Activated CD4-positive, CD25-positive, alpha-beta regulatory T cell treated with anti-CD3 and anti-CD28 coated beads, Interleukin-2, amount 50 U/mL, for 24 hours (primary cell): ENCODE measurements around the gene MYCBP.
"Not testable (repeated sequence)": the region's sequence is repeated elsewhere in the genome, so short reads cannot be mapped to it uniquely, and the experiment has no call there.

ENCODE experiments used
- ATAC-seq, 2 donors: fragments of 150-1000 bp; cut with Tn5 transposase; one replicate each; pipeline ENCODE4 v1.10.0; 2021; ENCODE audit warnings: mild to moderate bottlenecking in 1 of 2, moderate library complexity in 1 of 2

MYCBP gene

GRCh38 chr1:38865112-38865715 is 7.9 kb downstream of the MYCBP start:
- peak in 1 of 2 donors; percentile 65 for ATAC-seq

DNA sequence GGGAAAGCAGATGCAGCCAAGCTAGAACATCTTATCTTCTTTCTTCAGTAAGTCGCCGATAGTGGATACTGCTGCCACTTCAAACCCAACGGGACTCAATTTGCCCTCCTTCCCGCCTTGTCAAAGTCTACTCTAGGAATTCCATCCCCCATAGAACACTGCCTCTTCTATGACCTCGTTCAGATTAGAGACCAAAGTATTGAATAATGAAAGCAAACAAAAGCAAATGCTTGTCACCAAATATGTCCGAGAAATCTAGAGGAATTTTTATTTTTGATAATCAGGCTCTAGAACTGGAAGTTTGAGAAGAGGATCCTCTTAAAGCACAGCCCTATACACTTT is 12.7 kb downstream of the MYCBP start:
- ATAC-seq, result no peak

DNA sequence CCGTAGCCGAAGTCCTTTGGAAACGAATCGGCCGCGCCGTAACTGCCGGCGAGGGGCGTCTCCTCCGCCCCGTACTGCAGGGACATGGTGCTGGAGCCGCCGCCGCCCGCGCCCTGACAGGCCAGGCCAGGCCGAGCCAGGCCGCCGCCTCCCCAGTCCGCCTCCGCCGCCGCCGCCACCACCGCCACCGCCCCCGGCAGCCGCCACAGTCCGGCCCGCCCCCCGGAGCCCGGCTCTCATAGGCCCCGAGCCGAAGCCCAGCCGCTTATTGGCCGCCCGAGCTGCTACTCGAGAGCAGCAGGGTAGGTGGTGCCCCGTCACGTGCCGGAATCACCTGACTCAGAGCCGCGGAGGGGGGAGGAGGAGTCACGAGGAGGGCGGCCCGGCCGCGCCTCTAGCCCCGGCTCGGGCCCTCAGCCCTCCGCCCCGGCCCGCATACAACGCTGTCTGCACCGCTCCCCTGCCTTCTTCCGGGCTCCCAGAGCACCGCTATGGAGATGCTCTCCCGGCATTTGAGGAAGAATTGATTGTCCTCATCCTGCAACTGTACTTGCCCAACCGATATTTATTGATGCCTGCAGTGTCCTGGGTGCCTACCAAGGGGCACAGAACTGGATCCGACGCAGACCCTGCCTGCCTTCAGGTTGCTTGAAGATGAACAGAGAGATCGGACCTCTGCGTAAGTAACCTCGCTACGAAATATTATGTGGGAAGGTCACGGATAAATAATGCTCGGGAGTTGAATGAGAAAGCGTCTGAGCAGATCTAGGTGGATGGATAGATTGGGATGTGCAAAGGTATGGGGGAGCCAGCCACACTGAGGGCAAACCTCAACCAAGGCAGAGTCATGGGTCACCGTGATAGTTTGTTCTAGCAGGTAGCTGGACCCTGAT is 13.3 kb downstream of the MYCBP start, which contains the start of gene RRAGC:
TSS of gene RRAGC (minus strand) at position 212 of the 893 bp plus-strand sequence. CDS start at position 86, 126 bp downstream.
- peak; percentile 98 to 99 for ATAC-seq

DNA sequence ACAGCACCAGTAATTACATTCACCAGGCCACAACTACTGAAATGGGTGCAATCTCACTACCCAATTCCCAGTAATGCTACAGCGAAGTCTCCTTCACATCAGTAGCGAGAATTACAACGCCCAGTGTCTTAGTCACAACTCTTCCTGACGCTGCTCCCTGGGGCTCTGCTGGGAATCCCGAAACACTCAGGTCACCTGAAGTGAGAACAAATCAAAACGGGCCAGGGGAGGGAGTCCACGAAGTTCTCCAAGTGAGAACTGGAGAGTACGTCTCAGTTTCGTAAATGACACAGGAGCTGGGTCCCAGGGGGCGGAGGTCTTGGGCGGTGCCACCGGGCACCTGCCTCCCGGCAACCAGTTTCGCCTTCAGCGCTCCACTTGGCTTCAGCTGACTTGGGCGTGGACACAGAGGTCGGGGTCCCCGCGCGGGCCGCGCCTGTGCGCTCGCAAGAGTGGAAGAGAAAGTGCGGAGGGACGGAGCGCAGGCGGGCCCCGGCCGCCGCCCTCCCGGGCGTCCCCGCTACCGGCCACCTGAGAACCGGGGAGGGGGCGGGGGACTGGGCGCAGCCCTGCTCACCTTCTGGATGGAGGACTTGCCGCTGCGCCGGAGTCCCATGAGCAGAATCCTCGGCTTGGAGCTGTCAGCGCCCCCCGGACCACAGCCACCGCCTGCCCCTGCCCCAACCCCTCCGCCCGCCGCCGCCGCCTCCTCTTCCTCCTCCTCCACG is 14.2 kb downstream of the MYCBP start:
- peak; percentile 8 to 15 for ATAC-seq

- peak; percentile 88 to 92 for ATAC-seq
Observed at GRCh38 chr1:38852780-38853179, 20.4 kb downstream of the MYCBP start.

DNA sequence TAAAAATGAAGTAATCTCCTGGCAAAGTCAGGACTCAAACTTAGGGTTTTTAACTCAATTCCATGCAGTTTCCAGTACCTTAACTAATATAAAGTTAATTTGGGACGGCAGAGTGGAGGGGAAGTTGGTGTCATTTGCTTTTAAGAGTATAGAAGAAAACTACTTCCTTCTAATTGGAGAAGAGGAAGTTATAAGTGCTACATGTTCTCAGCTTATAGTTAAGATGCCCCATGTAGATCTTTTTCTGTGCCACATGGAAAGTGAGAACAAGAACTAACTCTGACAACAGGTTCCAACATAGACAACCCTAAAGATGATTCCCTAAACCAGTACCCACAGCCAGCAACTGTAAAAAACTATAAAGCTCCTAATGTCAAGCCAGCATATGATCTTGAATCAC is 25.1 kb downstream of the MYCBP start:
- no peak for ATAC-seq

DNA sequence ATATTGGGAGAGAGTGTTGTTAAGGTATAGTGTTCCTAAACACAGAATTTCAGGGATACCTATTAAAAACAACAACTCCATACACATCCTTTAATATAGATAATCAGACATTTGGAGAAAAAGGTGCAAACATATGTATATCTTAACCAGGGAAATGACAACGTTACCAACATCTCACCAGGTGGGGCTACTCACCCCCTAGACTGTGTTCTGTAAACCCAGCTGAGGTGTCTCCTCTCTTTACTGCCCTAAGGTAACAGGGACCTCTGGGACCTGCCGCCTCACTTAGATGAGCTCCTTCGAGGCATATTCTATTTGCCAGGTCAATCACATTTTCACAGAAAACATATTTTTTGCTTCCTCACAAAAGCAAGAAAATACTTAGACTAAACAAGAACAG is 26.9 kb downstream of the MYCBP start:
- no peak for ATAC-seq

DNA sequence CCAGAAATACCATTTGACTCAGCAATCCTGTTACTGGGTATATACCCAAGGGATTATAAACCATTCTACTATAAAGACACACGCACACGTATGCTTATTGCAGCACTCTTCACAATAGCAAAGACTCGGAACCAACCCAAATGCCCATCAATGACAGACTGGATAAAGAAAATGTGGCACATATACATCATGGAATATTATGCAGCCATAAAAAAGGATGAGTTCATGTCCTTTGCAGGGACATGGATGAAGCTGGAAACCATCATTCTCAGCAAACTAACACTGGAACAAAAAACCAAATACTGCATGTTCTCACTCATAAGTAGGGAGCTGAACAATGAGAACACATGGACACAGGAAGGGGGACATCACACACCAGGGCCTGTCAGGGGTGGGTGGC is 28.1 kb downstream of the MYCBP start:
- ATAC-seq, result not testable (repeated sequence)

- no peak for ATAC-seq
Observed at GRCh38 chr1:38840281-38840680, 32.9 kb downstream of the MYCBP start.

DNA sequence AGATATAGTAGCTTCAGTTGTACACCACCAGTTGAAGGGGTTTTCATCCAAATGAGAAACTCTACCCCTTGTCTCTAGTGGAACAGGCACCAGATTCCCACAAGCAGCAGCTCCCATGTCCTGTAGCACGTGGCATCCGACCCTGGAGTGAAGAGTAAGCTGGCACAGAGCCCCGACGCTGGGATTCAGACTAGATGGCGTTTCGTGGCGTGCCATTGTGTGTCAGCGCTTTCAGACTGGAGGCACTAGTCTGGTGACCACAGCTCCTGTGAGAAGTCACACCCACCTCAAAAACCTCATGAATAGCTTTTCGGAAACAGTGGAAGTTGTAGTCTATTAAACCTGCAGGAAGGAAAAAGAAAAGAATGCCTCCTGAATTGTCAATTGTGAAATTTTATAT is 33.8 kb downstream of the MYCBP start:
- no peak for ATAC-seq

DNA sequence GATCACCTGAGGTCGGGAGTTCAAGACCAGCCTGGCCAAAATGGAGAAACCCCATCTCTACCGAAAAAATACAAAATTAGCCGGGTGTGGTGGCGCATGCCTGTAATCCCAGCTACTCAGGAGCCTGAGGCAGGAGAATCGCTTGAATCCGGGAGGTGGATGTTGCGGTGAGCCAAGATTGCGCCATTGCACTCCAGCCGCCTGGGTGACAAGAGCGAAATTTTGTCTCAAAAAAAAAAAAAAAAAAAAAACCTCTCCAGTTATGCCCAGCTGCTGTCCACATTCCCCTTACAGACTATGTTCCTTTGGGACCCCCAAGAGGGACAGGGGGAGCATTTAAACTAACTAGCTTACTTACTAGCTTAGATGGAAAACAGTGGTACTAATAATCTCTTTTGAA is 36.8 kb downstream of the MYCBP start:
- ATAC-seq, result not testable (repeated sequence)

- ATAC-seq, result peak; percentile 76 to 90
Observed at GRCh38 chr1:38834937-38835827, 38.0 kb downstream of the MYCBP start.

GRCh38 chr1:38834221-38834782 is 38.8 kb downstream of the MYCBP start:
- ATAC-seq, result no peak

GRCh38 chr1:38833146-38833545 is 40.0 kb downstream of the MYCBP start:
- ATAC-seq, result no peak

- no peak for ATAC-seq
Observed at GRCh38 chr1:38832370-38832734, 40.8 kb downstream of the MYCBP start.

- ATAC-seq, result no peak
Observed at GRCh38 chr1:38831731-38832369, 41.3 kb downstream of the MYCBP start.

DNA sequence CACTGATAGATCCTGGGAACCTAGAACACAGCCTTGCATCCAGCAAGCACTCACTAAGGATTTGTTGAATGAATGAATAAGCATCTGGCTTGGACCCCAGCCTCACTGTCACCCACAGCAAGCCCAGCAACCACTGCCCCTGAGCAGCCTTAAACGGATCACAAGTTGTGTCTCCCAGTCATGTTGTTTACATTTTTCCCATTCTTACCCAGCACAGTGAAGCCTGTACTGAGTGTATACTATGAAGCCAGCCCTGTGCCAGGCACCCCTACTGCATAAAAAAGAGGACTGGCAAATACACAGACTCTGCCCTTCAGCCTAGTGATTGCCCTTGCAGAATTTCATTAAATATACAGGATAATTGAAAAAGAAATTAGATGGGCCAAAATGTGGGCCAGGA is 43.8 kb downstream of the MYCBP start:
- no peak for ATAC-seq

DNA sequence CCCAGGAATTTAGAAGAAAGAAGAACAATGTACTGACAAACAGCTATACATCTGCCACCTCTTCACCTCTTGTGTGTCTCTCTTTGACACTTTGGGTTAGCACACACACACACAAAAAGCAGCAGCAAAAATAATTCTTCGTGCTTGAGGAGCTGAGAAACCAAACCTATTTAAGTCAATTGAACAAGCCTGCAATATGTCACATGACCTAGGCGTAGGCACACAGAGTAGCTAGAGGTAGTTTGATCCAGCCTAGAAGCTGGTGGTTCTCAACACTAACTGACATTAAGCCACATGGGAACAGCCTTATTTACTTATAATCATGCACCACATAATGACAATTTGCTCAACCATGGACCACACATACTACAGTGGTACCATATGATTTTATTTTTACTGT is 45.8 kb downstream of the MYCBP start:
- no peak for ATAC-seq

GRCh38 chr1:38826886-38827285 is 46.3 kb downstream of the MYCBP start:
- ATAC-seq, result no peak

GRCh38 chr1:38826262-38826661 is 46.9 kb downstream of the MYCBP start:
- no peak for ATAC-seq

DNA sequence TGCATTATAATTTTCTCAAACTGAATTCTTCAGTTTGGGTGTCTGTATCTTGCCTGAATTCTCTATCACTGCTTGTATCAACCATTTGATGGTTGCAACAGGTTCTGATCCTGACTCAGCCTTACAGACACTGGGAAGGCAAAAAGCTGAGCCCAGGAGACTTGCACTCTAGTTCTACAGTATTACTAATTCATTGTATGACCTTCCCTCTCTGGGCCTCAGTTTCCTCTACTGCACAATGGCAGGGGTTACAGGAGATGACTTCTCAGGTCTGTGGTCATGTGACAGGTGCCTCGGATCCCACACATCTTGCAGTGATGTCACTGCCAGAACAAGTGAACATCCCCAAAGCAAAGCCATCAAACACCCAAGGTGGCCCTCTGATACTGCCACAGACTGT is 52.3 kb downstream of the MYCBP start:
- ATAC-seq, result no peak

GRCh38 chr1:38819516-38819915 is 53.6 kb downstream of the MYCBP start:
- no peak for ATAC-seq
